Neural cell (in vitro differentiated cells): Measurements from ENCODE around the gene PAH.

Experiments used
- EZH2 ChIP-seq: fragments of 200-600, 300-800 bp; shearing (Covaris generic), sonication (generic); IDR thresholded peaks from 2 replicates; pipeline ENCODE4 v1.6.1; 2014; ENCODE audit warnings: antibody characterized with exemption, low read length, borderline replicate concordance, mild to moderate bottlenecking; ENCODE audit not compliant: insufficient read depth, poor library complexity, severe bottlenecking
- RAD21 ChIP-seq: fragments of 450-650 bp; conservative IDR thresholded peaks from 2 replicates; pipeline ENCODE4 v1.6.1; 2014; ENCODE audit warnings: antibody characterized with exemption, mild to moderate bottlenecking, moderate library complexity
- TF ChIP-seq, protein P1 (sequence below): fragments of 450-650 bp; IDR thresholded peaks from 2 replicates; pipeline ENCODE4 v1.5.1; 2014; ENCODE audit warnings: antibody characterized with exemption, mild to moderate bottlenecking, moderate library complexity; ENCODE audit not compliant: poor library complexity, severe bottlenecking

GRCh38 chr12:102806110-102806509 is 110.9 kb downstream of the PAH start:
- TF ChIP-seq EZH2 (no peak), RAD21 (no peak)
- TF ChIP-seq, protein P1, sequence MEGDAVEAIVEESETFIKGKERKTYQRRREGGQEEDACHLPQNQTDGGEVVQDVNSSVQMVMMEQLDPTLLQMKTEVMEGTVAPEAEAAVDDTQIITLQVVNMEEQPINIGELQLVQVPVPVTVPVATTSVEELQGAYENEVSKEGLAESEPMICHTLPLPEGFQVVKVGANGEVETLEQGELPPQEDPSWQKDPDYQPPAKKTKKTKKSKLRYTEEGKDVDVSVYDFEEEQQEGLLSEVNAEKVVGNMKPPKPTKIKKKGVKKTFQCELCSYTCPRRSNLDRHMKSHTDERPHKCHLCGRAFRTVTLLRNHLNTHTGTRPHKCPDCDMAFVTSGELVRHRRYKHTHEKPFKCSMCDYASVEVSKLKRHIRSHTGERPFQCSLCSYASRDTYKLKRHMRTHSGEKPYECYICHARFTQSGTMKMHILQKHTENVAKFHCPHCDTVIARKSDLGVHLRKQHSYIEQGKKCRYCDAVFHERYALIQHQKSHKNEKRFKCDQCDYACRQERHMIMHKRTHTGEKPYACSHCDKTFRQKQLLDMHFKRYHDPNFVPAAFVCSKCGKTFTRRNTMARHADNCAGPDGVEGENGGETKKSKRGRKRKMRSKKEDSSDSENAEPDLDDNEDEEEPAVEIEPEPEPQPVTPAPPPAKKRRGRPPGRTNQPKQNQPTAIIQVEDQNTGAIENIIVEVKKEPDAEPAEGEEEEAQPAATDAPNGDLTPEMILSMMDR = no peak
